HG02798 (cell line): Measurements from ENCODE around the gene DNM1L.
"Not testable (repeated sequence)": the region's sequence is repeated elsewhere in the genome, so short reads cannot be mapped to it uniquely, and the experiment has no call there.

Source experiments
- ATAC-seq: cut with Tn5 transposase; IDR thresholded peaks from one replicate; pipeline ENCODE4 v1.9.1; 2021; ENCODE audit warnings: mild to moderate bottlenecking; ENCODE audit not compliant: unreplicated experiment, poor library complexity

Gene DNM1L

GRCh38 chr12:32693036-32693435 lies 13.9 kb downstream of the DNM1L start:
- no peak for ATAC-seq

- ATAC-seq, result no peak
These were observed 16.7 kb downstream of the DNM1L start for GRCh38 chr12:32695787-32696186.

- ATAC-seq, result no peak
These were observed 18.3 kb downstream of the DNM1L start for GRCh38 chr12:32697445-32697844.

- no peak for ATAC-seq
These were observed 19.2 kb downstream of the DNM1L start for GRCh38 chr12:32698285-32698684.

DNA sequence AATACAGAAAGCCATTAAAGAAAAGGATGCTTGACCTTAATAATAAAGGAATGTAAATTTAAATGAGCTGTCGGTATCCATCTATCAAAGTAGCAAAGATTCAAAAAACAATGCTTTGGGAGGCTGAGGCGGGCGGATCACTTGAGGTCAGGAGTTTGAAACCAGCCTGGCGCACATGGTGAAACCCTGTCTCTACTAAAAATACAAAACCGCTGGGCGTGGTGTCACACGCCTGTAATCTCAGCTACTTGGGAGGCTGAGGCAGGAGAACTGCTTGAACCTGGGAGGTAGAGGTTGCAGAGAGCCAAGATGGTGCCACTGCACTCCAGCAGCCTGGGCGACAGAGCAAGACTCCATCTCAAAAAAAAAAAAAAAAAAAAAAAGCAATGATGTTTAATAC lies 20.3 kb downstream of the DNM1L start:
- ATAC-seq, result not testable (repeated sequence)

DNA sequence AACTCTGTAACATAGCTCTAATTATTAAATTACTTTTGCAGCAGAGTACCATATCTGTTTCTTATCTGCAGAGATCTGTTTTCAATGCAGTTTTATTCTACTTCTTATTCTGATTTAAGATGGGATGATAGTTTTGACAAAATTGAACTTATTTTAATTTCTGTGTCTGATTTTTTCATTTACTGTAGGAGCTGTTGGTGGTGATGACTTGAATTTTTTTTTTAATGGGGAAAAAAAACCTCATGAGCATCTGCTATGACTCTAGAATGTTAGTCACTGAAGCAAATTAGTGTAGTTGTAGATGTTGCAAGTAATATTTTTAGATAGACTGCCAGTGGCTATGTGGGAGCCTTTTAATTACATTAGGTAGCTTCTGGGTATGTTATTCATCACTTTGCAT lies 23.4 kb downstream of the DNM1L start:
- ATAC-seq, result no peak

DNA sequence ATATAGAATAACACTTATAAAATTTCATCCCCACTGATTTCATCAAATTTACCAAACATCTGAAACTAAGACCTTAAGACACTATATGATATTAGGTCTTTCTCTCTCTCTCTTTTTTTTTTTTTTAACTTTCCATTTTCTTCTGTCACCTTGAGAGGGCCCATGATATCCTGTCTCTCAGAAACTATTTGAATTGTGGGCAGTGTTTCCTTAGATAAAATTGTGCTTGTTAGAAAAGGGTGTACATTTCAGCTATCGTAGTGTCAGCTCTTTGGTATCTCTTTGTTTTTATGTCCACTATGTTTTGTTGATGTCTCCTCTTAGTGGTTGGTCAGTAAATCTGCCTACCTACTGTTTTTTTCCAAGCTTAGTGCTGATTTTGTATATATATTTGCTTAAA lies 23.8 kb downstream of the DNM1L start:
- no peak for ATAC-seq

DNA sequence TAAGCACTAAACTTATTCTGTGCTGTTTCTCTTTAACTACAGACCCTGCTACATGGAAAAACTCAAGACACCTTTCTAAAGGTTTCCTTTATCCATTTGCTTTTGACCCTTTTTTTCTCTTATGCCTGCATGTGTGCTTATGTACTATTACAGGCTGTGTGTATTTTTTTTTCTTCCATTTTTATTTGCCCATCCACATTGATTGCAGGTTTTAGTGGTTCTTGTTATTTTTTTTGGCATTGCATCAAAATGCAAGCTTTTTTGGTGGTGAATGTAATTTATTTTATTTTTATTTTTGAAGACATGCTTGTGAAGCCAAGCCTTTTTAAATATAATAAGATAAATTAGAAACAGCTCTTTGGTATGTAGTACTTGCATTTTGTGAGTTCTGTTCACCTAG lies 26.7 kb downstream of the DNM1L start:
- no peak for ATAC-seq

DNA sequence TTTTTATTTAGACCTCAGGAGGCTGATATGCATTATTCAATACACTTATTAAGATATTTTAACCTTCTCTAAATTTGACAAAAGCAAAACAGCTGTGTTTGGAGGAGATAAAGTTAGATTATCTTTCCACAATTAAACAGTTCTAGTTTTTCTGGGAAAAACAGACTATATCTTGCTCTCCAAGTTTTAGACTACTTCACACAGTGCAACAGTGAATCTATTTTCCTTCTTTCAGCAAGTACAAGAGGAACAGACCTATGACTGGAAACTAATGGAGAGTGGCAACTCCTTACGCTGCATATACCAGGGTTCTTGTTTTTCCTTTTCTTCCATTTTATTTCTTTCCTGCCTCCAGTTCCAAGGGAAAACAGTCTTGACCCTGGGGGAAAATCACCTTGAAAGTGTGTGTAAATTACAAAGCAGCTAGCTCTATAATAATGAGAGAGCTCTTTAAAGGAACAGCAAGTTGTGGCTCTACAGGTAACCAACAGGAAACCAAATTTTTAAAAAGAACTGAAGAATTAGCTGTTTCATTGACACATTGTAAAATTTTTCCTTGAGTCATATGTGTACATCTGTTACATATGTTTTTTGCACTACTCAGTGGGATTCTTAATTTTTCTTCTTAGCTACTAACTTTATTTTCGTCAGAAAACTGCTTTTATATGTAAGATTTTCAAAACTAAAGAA lies 27.4 kb downstream of the DNM1L start:
- ATAC-seq, result no peak

- no peak for ATAC-seq
These were observed 29.8 kb downstream of the DNM1L start for GRCh38 chr12:32708926-32709325.

DNA sequence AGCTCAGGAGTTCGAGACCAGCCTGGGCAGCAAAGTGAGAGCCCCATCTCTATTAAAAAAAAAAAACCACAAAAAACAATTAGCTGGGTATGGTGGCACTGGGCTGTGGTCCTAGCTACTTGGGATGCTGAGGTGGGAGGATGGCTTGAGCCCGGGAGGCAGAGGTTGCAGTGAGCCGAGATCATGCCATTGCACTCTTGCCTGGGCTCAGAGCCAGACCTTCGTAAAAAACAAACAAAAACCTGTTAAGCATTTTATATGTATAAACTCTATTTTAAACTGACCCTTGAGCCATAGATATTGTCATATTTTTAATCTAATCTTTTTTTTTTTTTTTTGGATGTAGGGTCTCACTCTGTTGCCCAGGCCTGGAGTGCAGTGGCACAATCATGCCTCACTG lies 35.7 kb downstream of the DNM1L start:
- ATAC-seq, result no peak

DNA sequence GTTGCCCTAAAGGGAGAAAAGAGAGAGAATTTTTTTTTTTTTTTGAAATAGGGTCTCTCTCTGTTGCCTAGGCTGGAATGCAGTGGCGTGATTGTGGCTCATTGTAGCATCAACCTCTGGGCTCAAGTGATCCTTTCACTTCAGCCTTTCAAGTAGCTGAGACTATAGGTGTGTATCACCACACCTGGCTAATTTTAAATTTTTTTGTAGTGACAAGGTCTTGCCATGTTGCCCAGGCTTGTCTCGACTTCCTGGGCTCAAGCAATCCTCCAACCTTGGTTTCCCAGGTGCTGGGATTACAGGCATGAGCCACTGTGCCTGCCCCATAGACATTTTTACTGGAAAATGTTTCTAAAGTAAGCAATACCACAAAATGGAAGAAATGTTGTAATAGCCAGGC lies 39.8 kb downstream of the DNM1L start:
- ATAC-seq, result no peak

GRCh38 chr12:32725308-32725707 lies 46.2 kb downstream of the DNM1L start:
- ATAC-seq, result not testable (repeated sequence)

- ATAC-seq, result no peak
These were observed 47.2 kb downstream of the DNM1L start for GRCh38 chr12:32726286-32726685.

- no peak for ATAC-seq
These were observed 48.1 kb downstream of the DNM1L start for GRCh38 chr12:32727237-32727636.

DNA sequence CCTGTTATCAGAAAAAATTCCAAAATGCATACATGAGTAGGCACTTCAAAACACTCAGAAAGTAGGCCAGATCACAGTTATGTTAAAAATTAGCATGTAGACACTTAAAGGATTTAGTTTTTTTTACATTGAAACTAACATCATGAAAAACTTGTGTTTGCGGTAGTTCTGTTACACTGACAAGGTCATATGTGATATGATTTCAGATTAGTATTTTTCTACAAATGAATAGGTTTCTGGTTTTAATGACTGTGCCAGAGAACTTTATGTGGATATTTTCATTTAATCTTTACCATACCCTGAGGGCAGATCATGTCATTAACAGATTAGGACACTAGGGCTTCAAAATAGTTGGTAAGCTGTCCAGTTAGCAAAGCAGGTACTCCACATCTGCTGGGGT lies 55.9 kb downstream of the DNM1L start:
- no peak for ATAC-seq

DNA sequence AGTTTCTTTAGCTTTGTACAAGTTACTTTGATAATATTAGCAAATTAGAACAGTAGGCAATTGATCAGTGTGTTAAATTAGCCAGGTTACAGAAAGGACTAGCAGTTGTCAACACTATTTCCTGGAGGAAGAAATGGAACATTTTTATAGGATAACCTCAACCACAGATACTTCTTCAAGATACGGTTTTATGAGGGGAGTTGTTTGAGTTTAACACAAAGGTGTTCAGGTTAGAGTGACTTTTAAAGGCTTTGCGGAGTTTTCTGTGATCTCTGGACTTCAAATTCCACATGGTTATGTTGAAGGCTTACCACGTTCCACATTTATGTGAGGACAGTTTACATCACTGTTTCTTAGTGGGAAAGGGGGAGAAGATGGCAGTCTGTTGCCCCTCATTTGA lies 57.3 kb downstream of the DNM1L start:
- no peak for ATAC-seq

DNA sequence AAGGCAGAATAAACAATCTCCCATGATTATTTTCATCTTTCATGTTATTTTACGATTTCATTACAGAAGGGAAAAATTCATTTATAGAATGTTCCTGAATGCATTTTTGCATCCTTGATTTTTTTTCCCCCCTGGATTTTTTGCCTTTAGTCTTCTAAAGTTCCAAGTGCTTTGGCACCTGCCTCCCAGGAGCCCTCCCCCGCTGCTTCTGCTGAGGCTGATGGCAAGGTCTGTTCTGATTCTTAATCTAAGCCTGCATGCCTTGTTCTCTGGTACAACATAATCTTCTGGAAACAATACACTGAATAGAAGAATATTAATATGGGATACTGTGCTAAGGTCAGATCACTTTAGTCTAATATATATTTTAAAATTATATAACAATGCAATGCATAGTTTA lies 58.6 kb downstream of the DNM1L start:
- no peak for ATAC-seq

DNA sequence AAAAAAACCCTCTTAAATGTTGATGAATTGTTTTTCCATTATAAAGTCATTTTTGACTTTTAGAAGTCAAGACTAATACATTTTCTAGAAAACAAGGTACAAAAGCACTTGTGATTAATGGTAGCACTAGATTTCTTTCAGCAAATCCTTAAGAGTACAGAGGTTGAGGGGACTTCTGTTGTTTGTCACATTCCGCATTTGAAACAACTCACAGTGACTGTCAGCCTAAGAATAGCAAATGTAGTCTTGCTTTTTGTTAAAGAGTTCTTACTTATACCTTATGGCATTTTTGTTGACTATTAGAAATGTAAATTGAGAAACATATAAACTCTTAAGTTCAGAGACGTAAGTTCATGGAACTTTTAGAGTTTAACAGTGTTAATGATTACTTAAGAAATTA lies 60.2 kb downstream of the DNM1L start:
- no peak for ATAC-seq

GRCh38 chr12:32742133-32742532 lies 63.0 kb downstream of the DNM1L start:
- no peak for ATAC-seq

DNA sequence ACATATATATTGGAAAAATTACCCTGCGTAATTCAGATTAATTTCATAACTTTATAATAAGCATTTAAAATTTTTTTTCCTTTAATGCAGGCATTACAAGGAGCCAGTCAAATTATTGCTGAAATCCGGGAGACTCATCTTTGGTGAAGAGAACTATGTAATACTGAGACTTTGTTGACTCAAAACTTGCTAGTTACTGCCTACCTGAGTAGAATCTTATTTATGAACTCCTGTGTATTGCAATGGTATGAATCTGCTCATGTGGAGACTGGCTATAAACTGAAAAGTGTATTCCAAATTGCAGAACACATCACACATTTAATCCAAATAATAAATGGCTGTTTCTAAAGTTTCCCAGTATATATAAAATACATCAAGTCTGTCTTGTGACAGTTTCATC lies 64.2 kb downstream of the DNM1L start:
- no peak for ATAC-seq

DNA sequence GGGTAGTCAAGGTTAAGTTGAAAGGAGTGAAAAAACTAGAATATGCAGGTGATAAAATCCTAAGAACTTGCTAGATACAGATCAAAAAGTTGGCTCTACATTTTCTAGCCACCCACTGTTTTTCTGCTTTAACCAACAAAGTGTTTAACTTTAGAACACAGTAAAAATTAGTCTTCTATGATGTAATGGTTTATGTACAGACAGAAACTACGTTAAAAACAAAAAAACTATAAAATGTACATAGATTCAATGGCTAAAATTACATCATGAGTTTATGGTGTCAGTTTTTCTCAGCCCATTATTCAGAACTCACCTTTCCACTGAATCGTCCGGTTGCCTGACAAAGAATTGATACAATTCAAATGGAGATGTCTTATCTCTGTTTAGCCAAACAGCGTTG lies 74.5 kb downstream of the DNM1L start:
- no peak for ATAC-seq

DNA sequence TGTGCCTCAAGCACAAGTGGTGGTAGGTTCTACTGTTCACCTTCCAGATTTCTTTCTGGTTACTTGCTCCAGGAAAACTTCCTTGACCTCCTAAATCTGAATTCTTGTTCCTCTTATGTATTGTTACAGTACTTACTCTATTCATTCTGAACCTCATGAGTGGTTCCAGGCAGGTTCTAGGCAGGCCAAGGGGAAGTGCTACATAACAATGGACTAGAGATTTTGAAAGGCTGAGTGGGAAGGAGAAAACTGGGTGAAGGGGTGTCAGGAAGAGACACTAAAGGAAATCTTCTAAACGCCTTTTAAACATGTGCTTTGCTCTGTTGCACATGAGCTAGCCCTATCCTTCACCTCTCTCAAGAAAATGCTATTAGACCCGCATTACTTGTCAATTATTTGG lies 75.0 kb downstream of the DNM1L start:
- ATAC-seq, result no peak
